AG10803 (cell line): ENCODE measurements around the gene NMRAL1.

Source experiments
- DNase-seq: peaks from one replicate; pipeline ENCODE4 v3.0.0; 2010; ENCODE audit warnings: low read depth
- H3K4me3 ChIP-seq: 2 replicates; pipeline ENCODE4 v1.5.1; 2011; ENCODE audit warnings: mild to moderate bottlenecking, low read length, control low read depth
- TF ChIP-seq, protein P1 (sequence below): conservative IDR thresholded peaks from 2 replicates; pipeline ENCODE4 v1.5.1; 2011; ENCODE audit warnings: mild to moderate bottlenecking, low read length, control low read depth, inconsistent platforms

The NMRAL1 gene

DNA sequence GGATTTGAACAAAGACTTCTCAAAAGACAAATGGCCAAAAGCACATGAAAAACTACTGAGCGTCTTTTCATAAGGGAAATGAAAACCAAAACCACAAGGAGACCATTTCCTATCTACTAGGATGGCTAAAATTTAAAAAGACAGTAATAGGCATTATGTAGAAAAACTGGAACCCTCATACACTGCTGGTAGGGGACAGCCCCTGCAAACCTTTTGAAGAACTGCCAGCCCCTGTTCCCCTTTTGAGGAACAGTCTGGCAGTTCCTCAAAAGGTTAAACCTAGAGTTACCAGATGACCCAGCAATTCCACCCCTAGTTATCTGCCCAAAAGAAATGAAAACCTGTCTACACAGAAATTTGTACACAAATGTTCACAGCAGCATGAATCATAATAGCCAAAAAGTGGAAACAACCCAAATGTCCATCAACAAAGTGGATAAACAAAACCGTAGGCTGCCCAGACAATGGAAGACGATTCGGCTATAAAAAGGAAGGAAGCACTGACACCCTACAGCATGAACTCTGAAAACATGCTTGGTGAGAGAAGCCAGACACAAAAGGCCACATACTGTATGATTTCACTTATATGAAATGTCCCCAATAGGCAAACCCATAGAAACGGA, 41.3 kb upstream of the NMRAL1 start:
- DNase-seq = no peak
- no peak overlapping the region for H3K4me3 ChIP-seq
- TF ChIP-seq, protein P1, sequence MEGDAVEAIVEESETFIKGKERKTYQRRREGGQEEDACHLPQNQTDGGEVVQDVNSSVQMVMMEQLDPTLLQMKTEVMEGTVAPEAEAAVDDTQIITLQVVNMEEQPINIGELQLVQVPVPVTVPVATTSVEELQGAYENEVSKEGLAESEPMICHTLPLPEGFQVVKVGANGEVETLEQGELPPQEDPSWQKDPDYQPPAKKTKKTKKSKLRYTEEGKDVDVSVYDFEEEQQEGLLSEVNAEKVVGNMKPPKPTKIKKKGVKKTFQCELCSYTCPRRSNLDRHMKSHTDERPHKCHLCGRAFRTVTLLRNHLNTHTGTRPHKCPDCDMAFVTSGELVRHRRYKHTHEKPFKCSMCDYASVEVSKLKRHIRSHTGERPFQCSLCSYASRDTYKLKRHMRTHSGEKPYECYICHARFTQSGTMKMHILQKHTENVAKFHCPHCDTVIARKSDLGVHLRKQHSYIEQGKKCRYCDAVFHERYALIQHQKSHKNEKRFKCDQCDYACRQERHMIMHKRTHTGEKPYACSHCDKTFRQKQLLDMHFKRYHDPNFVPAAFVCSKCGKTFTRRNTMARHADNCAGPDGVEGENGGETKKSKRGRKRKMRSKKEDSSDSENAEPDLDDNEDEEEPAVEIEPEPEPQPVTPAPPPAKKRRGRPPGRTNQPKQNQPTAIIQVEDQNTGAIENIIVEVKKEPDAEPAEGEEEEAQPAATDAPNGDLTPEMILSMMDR = no peak

DNA sequence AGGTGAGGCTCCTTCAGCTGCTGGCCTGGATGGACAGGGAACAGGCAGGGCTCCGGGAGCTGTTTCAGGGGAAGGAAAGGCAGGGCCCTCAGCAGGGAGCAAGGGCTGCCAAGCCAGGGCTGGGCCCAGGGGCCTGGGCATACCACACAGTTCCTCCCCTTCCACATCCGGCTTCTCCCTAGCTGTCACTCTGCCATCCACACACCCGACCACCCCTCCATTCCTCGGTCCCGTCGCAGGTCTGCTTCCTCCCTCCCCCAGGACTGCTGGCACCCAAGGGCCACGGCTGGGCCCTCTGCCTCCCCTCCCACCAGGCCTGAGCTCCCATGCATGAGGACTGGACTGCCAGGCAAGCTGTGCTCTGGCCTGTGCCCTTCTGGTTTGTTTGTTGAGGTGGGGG, 40.2 kb upstream of the NMRAL1 start:
- TF ChIP-seq, protein P1 = no peak
- no peak overlapping the region for H3K4me3 ChIP-seq
- no peak for DNase-seq

DNA sequence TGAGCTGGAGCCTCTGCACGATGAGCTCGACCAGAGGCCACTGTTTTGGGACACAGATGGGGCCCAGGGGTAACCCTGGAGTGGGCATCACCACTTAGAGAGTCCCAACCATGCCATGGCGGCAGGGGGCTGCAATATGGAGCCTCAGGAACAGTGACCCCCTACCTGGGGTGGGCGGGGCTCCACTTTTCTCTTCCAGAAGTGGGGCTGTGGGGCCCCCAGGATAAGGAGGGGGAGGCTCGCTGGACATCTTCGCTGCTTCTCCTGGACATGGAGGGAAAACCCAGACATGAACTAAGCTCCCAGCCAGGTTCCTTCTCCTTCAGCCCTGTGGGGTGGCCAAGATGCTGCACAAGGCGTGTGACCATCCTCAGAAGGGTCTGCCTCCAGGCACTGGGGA, 39.5 kb upstream of the NMRAL1 start:
- H3K4me3 ChIP-seq = no peak overlapping the region
- TF ChIP-seq, protein P1 = no peak
- DNase-seq = no peak

DNA sequence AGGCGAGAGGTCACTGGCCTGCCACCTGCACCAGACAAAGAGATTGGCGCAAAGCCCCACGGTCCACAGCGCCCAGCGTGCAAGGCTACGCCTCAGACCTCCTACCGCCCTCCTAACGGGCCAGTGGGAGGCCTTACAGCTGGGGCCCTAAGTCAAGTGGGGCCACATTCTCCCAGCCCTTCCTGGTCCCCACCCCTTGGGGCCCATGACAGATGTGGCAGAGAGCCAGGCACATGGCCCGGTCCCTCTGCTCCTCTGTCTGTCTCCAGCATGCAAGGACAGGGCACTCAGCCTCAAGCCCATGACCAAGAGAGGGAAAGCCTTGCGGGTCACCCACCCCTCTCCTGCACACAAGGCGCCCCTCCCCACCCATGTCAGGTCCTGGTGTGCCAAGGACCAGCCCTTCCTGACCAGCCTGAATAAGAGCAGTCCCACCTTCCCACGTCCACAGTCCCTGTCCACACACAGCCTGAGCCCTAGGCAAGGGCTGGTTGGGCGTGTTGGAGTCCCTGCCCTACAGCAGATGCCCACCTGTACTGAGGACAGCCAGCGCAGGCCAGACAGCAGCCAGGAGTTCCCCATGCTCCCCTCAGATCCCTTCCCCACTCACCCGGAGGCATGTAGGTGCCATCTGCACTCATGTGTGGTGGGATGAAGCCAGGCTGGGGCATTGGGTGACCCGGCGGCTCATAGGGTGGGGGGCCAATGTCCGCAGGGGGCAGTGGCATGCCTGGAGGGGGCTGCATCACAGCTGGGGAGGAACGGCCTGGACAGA, 38.8 kb upstream of the NMRAL1 start:
- TF ChIP-seq, protein P1 = no peak

DNA sequence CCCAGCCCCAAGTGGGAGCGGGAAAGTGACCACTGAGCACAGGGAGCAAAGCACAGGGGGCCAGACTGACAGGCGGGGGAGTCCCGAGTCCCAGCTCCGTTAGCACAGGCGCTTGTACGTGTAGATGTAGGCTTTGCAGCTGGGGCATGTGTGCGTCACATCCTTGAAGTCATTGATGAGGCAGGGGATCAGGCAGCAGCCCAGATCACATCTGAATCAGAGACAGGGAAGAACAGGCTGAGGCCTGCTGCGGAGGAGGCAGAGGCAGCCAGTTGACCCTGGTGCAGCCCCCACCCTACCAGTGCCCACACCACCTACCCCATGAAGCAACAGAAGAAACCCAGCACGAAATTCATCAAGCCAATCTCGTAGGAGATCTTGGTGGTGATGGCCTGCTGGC, 38.0 kb upstream of the NMRAL1 start:
- H3K4me3 ChIP-seq = no peak overlapping the region
- TF ChIP-seq, protein P1 = no peak
- no peak for DNase-seq

More for the DNA sequence above, 38.8 kb upstream of the NMRAL1 start:
- no peak for DNase-seq
- H3K4me3 ChIP-seq = no peak overlapping the region

DNA sequence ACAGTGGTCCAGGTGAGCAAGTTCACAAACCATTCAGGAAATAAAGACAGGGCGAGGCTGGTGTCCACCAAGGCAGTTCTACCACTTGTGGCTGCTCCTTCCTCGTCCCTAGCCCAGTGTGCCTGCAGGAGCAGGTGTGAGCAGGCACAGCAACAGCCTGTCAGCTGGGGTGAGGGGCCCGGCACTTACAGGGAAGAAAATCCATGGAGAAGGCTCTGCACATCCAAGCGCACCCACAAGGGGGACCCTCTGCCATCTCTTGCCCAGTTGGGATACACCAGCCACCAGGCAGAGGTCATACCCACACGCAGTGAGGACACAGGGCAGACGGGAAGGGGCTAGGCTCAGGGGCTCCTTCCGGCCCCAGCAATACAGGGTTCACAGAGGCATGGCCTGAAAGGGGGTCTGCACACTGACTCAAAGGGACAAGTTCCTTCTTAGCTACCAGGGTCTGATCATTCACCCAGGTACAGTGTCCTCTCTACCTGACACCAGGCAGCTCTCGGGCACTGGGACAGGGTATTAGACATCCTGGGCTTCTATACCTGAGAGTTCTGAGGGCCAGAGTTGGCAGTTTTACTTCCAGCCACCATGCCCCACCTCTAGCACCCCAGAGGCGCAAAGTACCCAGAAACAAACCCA, 37.1 kb upstream of the NMRAL1 start:
- TF ChIP-seq, protein P1 = peak; percentile 59
- no peak overlapping the region for H3K4me3 ChIP-seq
- DNase-seq = peak; percentile 27
